Stimulated activated CD8-positive, alpha-beta memory T cell treated with anti-CD3 and anti-CD28 coated beads, Interleukin-12 subunit alpha, Interleukin-12 subunit beta, amount 100 ng/mL, for 24 hours (primary cell): ENCODE results near the gene CASP6.
"Not testable (repeated sequence)": the region's sequence is repeated elsewhere in the genome, so short reads cannot be mapped to it uniquely, and the experiment has no call there.

Source experiments
- DNase-seq: peaks from one replicate; pipeline ENCODE4 v3.0.0-alpha.2; 2020; ENCODE audit errors: extremely low read depth

The CASP6 gene

GRCh38 chr4:109719604-109720003, 16.4 kb upstream of the CASP6 start:
- no peak for DNase-seq

DNA sequence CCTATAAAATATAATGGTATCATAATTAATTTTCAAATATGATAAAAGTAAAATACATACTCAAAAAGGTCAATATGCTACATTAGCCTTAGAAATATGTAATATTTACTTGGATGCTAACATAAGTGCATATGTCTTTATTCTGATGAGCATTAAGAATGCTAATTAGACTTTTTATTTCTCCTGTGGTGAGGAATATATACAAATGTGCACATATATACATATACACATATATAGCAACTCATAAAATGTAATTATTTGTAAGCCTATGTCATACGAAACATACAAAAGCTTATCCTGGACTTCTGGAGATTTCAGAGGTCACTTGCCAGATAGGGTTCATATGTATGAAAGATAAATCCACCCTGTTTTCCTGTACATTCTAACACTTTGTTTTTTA, 15.5 kb upstream of the CASP6 start:
- no peak for DNase-seq

DNA sequence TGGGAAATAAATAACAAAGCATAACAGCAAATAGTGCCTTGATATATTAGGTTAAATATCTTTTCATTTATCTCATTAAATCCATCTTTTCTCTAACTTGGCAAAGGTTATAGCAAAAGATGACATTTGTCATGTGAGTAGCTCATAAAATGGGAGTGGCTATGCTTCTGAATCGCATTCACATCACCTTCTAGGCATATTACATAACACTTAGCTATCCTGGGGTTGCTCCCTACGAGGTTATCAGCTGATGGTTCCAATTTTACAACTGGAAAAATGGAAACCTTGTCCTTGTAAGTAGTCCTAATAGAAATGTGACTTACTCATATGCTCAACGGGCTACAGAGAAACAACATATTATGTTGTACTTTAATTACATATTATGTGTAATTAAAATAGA, 10.3 kb upstream of the CASP6 start:
- DNase-seq, result no peak

DNA sequence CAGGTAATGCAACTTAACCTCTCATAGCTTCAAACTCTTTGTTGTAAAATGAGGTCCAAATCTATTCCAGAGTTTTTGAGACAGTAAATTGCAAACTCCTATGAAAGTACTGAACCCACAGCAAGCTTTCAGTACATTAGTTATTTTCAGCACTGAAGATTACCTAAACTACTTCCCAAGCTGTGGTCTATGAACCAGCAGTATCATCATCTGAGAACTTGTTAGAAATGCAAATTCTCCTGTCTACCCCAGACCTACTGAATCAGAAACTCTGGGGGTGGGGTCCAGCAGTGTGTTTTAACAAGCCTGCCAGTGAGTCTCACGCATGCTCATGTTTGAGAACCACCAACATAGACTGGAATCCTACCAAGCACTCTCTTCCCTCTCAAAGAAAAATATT, 5.7 kb upstream of the CASP6 start:
- no peak for DNase-seq

DNA sequence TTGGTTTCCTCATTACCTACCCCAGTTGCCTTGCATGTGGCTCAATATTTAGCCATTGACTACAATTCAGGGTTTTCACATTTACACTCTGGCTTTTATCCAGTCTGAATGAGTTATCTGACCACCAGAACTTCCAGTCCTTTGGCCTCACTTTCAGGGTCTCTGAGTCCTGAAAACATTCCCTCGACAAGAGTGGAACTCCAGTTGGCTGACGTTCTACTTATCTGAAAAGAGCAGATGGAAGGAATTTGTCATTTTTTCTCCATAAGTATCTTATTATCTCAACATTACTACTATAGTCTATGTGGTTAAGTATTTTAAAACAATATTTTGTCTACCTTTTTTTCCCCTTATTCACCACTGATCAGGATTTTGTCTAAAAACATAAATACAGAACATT, 5.2 kb upstream of the CASP6 start:
- no peak for DNase-seq

GRCh38 chr4:109703664-109704361, 568 bp upstream of the CASP6 start:
- DNase-seq, result no peak

- DNase-seq, result no peak
Measured at GRCh38 chr4:109701566-109702410, 1.5 kb downstream of the CASP6 start.

DNA sequence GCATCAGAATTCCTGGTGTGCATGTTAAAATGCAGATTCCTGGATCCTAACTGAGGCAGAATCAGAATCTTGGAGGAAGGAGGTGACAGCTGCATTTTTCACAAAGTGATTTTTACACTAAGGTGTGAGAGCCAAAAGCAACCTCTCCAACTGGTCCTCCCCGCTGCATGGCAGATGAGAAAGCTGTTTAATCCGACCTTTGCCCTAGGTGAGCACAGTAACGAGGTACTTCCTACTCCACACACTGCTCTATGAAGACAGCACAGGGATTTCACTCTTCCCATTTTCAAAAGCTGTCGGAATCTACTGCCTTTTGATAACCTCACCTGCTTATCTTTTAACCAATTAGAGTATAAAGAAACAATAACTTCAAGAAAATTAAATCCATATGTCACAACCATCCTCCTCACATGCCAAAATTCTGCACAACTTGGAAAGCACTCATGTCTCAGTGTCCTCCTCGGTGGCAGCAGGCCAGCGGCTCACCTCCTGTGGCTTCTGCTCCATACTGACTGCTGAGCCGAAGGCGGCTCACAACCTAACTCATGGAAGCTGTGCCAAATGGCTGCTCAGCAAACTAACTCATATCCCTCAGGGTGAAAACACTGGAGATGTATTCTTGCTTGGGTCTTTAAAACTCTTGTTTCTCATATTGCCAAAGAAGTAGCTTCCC, 3.6 kb downstream of the CASP6 start:
- DNase-seq, result no peak

DNA sequence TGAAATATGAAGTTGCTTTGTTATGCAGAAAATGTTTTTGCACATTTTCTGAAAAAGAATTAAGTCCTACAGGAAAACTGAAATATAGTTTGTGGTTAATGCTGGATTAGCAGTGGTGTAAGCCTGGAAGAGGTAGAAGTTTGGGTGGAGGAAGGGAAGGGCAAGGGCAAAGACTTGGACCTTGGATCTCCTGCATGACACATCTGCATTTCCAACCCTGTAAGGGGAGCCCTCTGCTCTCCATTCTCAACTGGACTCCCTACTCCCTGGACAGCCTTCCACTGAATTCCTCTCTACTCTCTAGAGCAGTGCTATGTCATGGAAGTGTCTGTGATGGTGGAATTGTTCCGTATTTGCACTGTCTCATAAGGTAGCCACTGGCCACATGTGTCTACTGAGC, 4.6 kb downstream of the CASP6 start:
- DNase-seq, result no peak

GRCh38 chr4:109691411-109691920, 11.8 kb downstream of the CASP6 start:
- DNase-seq, result no peak

DNA sequence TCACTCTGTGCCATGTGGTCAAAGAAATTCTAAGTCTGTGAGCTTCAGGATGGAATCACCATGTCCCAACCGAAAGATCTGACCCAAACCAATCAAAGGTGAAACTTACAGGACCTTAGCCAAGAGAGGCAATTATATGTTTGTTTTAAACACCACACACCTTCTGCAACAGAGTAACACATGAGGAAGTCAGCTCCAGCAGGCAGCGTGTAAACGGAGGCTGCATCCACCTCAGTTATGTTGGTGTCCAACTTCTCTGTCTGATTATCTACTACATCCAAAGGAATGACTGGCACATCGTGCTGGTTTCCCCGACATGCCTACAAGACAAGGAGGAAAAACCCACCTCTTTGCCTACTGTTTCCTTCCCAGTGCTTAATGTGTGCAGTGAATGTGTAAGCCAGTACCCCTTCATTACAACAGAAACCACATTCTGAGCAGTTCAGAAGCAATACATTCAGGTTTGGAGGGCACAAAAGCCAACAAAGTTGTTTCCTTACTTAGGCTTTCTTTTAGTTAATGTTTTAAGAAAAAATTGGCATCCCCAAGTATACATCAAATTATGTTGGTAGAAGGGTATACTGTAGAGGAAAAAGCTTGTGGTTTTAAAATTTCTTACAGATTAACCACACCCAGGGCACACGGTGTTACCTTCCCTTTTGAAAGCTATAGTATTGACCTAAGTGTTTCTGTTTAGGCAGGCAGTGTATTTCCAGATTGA, 12.4 kb downstream of the CASP6 start:
- DNase-seq, result no peak

GRCh38 chr4:109684727-109685126, 18.5 kb downstream of the CASP6 start:
- no peak for DNase-seq

DNA sequence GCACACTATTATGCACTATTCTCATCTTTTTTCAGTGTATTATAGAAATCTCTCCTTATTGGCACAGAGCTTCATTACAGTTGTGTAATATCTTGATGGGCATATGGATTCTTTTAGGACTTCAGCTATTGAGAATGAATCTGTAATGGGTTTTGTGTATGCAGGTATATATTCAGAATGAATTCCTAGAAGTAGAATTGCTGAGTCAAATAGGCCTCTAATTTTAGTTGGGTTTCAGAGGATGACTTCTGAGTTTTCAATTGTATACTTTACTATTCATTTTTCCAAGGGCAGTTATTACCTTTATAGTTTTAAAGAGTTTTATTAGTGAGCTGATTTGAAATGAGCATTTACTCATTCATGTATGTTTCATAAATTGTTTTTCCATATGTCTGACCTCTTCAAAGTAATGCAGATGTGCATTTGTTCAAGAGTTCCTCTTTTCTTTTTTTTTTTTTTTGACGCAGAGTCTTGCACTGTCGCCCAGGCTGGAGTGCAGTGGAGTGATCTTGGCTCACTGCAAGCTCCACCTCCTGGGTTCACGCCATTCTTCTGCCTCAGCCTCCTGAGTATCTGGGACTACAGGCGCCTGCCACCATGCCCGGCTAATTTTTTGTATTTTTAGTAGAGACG, 19.5 kb downstream of the CASP6 start:
- no peak for DNase-seq

- no peak for DNase-seq
Measured at GRCh38 chr4:109682875-109683274, 20.4 kb downstream of the CASP6 start.

- not testable (repeated sequence) for DNase-seq
Measured at GRCh38 chr4:109678925-109679324, 24.3 kb downstream of the CASP6 start.

DNA sequence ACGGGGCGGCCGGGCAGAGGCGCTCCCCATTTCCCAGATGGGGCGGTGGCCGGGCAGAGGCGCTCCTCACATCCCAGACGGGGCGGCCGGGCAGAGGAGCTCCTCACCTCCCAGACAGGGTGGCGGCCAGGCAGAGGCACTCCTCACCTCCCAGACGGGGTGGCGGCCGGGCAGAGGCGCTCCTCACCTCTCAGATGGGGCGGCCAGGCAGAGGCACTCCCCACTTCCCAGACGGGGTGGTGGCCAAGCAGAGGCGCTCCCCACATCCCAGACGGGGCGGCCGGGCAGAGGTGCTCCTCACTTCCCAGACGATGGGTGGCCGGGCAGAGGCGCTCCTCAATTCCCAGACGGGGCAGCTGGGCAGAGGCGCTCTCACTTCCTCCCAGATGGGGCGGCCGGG, 24.8 kb downstream of the CASP6 start:
- DNase-seq, result not testable (repeated sequence)

DNA sequence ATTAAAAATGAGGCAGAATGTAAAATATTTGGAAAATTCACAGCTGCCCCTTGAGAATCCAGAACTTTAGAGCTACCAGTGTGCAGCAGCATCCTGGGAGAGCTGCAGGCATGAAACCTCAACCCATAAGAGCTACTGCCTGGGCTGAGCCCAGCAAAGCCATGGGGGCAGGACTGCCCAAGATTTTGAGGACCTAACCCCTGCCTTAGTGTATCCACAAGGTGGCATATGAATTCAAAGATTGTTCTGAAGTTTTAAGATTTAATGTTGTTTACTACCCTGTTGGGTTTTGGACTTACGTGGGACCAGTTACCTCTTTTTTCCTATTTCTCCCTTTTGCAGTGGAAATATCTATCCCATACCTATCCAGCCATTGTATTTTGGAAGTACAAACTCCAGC, 26.4 kb downstream of the CASP6 start:
- DNase-seq, result no peak

DNA sequence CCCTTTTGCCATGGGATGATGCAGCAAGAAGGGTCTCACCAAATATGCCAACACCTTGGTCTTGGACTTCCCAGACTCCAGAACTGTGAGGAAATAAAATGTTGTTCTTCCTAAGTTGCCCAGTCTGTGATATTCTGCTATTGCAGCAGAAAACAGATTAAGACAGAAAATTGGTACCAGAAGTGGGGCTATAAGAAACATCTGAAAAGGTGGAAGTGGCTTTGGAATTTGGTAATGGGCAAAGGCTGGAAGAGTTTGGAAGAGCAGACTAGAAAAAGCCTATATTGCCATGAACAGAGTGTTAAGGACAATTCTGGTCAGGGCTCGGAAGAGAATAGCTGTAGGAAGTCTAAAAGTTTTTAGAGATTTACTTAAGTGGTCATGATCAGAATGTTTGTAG, 27.4 kb downstream of the CASP6 start:
- no peak for DNase-seq

DNA sequence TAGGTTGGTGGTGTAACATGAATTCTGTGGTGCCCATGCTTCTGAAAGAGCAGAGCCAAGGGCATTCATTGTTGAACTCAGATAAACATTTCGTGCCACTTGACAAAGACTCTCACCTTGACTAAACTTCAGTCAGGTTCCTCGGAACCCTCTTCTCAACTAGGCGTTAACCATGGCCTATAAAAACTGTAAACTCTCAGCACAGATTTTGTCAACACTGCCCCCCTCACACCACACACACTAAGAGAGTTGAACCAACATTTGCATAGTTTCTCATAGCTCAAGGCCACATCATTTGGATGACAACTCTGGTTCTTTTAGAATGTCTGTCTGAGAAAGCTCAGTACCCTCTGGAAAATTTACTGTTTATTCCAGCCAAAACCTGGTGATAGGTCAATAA, 28.1 kb downstream of the CASP6 start:
- DNase-seq, result no peak

GRCh38 chr4:109673303-109673702, 29.9 kb downstream of the CASP6 start:
- DNase-seq, result no peak

- no peak for DNase-seq
Measured at GRCh38 chr4:109672169-109672930, 30.9 kb downstream of the CASP6 start.
